Small intestine (tissue), 7 donors: ENCODE results near the gene SLC15A4. TPM values are rescaled to one million over a fixed set of nuclear protein-coding genes. Genes with fewer than 3 reads are reported as not detected.

Source experiments
- DNase-seq, 2 donors: peaks; one replicate each; pipeline versions ENCODE4 v3.0.0 to v3.0.0-alpha.2; 2013
- FAIRE-seq: peaks from 2 replicates; lab custom pipeline; 2012; peaks lifted over from hg19 to GRCh38; lab: Jason Lieb, UNC
- H3K27ac ChIP-seq, 3 donors: one replicate each; pipeline ENCODE4 v1.5.1; 2013; ENCODE audit warnings: low read length in 2 of 3, mild to moderate bottlenecking in 2 of 3, control low read depth in 1 of 3, inconsistent platforms in 1 of 3, low read depth in 1 of 3, moderate library complexity in 1 of 3
- H3K27me3 ChIP-seq, 3 donors: one replicate each; pipeline ENCODE4 v1.6.1; 2013; ENCODE audit warnings: low read length in 3 of 3, inconsistent platforms in 1 of 3; ENCODE audit not compliant: control insufficient read depth in 3 of 3, insufficient read depth in 3 of 3
- H3K36me3 ChIP-seq, 3 donors: one replicate each; pipeline ENCODE4 v1.6.1; 2013; ENCODE audit warnings: low read length in 3 of 3, inconsistent platforms in 1 of 3, low read depth in 1 of 3, mild to moderate bottlenecking in 1 of 3, moderate library complexity in 1 of 3; ENCODE audit not compliant: control insufficient read depth in 3 of 3, insufficient read depth in 2 of 3
- H3K4me1 ChIP-seq, 3 donors: one replicate each; pipeline ENCODE4 v1.6.1; 2013; ENCODE audit warnings: low read length in 2 of 3, inconsistent platforms in 1 of 3, low read depth in 1 of 3, mild to moderate bottlenecking in 1 of 3, moderate library complexity in 1 of 3; ENCODE audit not compliant: control insufficient read depth in 3 of 3, insufficient read depth in 2 of 3
- H3K4me3 ChIP-seq, 3 donors: one replicate each; pipeline ENCODE4 v1.5.1; 2013; ENCODE audit warnings: low read length in 3 of 3, control low read depth in 1 of 3, inconsistent platforms in 1 of 3, low read depth in 1 of 3, mild to moderate bottlenecking in 1 of 3, moderate library complexity in 1 of 3
- H3K9me3 ChIP-seq, 2 donors: one replicate each; pipeline ENCODE4 v1.6.1; 2013; ENCODE audit warnings: low read depth in 1 of 2, low read length in 1 of 2; ENCODE audit not compliant: control insufficient read depth in 2 of 2, insufficient read depth in 1 of 2
- WGBS, 3 donors: extraction: QIAGEN DNeasy Blood & Tissue Kit; methylation state at CpG; one replicate each; pipeline ENCODE4 v1.1.7; 2013; 5-methylcytosine and 5-hydroxymethylcytosine counted together
- polyA plus RNA-seq, 4 donors: library from polyadenylated mRNA; stranded (reverse) in 3 of 4; unstranded in 1 of 4; fragments of 200-250 nt in 3 of 4; fragments of 120-200 nt in 1 of 4; gene quantifications; one replicate each; pipeline versions ENCODE4 v1.2.1 to v1.2.3, GENCODE V29; 2013
- donor health status: healthy with polysubstance abuse.
- donor health status: control.
- donor health status: control.
- donor health status: Bipolar disorder and iron deficiency.
- donor health status: healthy.

The SLC15A4 gene
- polyA plus RNA-seq, 4 donors = 6.5 to 18.0 (median 8.5) TPM

DNA sequence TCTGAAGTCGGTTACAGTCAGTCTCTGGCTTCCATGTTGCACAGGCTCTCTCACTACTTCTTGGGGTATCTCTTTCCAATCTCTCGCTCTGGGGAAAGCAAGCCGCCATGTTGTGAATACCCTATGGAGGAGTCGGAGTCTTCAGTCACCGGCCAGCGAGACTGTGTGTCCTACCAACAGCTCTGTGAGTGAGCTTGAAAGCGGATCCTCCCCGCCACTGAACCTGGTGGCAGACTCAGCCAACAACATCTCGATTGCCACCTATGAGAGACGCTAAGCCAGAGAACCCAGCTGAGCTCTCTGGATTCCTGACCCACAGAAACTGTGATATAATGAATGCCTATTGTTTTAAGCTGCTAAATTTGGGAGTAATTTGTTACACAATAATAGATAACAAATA is 51.5 kb downstream of the SLC15A4 start:
- no peak overlapping the region for H3K4me3 ChIP-seq
- DNase-seq (no peak), FAIRE-seq (no peak)
- no peaks in the 10 kb centered on the region for H3K27me3 ChIP-seq
- H3K27ac ChIP-seq = no peak overlapping the region
- no peaks in the 10 kb centered on the region for H3K36me3 ChIP-seq
- no peaks in the 10 kb centered on the region for H3K4me1 ChIP-seq
- no peaks in the 10 kb centered on the region for H3K9me3 ChIP-seq
- WGBS, 3 donors = 86 to 96% (median 95%) methylated on average over 10 of the region's 10 CpGs

- no peak for FAIRE-seq
- 69 to 73% (median 71%) methylated on average over 4 of the region's 4 CpGs for WGBS, 3 donors
- H3K27me3 ChIP-seq = peaks cover 0 to 2% (median 0%) of the 10 kb centered on the region in 3 donors
Measured at GRCh38 chr12:128771681-128772080, 52.1 kb downstream of the SLC15A4 start.

DNA sequence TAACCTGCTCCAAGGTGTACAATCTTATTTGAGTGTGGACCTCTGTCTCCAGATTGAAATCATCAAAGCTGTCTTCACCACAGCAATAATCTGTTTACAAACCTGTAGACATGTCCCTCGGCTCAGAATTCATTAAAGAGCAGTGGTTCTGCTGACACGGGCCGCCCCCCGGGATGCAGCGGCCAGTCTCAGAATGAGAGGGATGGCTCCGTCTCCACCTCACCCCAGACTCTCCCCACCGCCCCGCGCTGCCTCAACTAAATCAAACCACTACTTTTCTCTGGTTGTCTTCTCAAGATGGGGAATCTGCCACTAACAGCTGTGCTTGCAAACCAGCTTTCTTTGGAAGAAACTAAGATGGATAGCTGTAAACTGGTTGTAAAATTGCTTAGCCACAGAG is 56.2 kb downstream of the SLC15A4 start:
- FAIRE-seq (no peak), DNase-seq (no peak)
- WGBS, 3 donors = 45 to 65% (median 60%) methylated on average over 9 of the region's 9 CpGs
- Histone ChIP-seq H3K4me3 (no peak overlapping the region), H3K27ac (no peak overlapping the region), H3K27me3 (peaks cover 0 to 5% (median 2%) of the 10 kb centered on the region in 3 donors), H3K36me3 (no peaks in the 10 kb centered on the region), H3K9me3 (no peaks in the 10 kb centered on the region), H3K4me1 (no peaks in the 10 kb centered on the region)

More at GRCh38 chr12:128771681-128772080, 52.1 kb downstream of the SLC15A4 start:
- no peaks in the 10 kb centered on the region for H3K4me1 ChIP-seq
- H3K9me3 ChIP-seq = no peaks in the 10 kb centered on the region
- no peak for DNase-seq
- H3K36me3 ChIP-seq = no peaks in the 10 kb centered on the region
- no peak overlapping the region for H3K27ac ChIP-seq
- H3K4me3 ChIP-seq = no peak overlapping the region

DNA sequence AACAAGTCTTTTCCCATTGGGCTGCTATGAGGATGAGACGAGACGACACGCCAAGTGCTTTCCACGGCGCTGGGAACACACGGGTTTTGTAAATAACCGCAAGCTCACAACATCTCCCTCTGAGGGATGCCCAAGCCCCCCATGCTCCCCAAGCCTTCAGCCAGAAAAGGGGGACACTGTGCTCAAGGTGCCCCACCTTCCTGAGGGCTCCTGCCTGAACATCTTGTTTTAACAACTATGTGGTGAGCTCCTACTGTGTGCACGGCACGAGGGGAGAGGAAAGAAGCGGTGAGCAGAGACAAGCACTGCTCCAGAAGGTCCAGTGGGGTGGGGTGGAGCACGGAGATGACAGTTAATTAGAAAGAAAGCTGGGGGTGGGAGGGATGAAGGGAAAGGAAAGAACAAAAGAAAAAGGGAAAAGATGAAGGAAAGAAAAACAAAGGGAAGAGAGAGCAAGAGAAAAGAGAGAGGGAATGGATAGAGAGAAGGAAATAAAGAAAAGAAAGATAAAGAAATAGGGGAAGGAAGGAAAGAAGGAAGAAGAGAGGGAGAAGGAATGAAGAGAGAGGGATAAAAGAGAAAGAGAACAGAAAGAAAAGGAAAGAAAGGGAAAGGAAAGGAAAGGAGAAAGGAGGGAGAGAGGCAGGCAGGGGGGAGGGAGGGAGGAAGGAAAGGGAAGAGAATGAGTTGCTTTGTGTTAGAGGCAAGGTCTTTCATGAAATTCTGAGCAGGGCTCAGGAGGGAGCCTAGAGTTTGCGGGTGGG is 56.8 kb downstream of the SLC15A4 start:
- Histone ChIP-seq H3K27me3 (peaks cover 0 to 5% (median 2%) of the 10 kb centered on the region in 3 donors), H3K27ac (no peak overlapping the region), H3K4me1 (no peaks in the 10 kb centered on the region), H3K4me3 (no peak overlapping the region), H3K9me3 (no peaks in the 10 kb centered on the region), H3K36me3 (no peaks in the 10 kb centered on the region)
- WGBS, 3 donors = 63 to 65% (median 65%) methylated on average over 12 of the region's 12 CpGs
- FAIRE-seq = no peak
- DNase-seq = no peak

DNA sequence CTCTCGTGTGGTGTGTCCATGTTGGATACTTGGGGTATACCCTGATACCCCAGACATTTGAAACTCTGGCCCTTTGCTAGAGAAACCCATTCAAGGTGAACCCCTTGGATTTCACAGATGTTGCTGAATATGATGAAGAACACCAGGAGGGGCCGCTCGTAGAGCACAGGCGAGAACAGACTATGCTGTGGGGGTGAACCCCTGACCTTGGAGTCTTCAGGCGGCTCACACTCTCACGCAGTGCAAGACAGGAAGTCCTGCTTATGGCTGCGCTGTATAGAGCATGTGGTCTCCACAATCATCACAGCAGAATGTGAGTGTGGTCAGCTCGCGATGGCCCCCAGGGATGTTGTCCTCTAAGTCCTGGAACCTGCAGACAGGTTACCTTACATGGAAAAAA is 60.4 kb downstream of the SLC15A4 start:
- FAIRE-seq (no peak), DNase-seq (no peak)
- Histone ChIP-seq H3K4me1 (no peaks in the 10 kb centered on the region), H3K9me3 (no peaks in the 10 kb centered on the region), H3K27ac (no peak overlapping the region), H3K27me3 (peaks cover 0 to 8% (median 2%) of the 10 kb centered on the region in 3 donors), H3K36me3 (no peaks in the 10 kb centered on the region), H3K4me3 (no peak overlapping the region)
- 71 to 87% (median 84%) methylated on average over 9 of the region's 9 CpGs for WGBS, 3 donors

GRCh38 chr12:128761379-128761790 is 62.4 kb downstream of the SLC15A4 start:
- no peak for DNase-seq
- Histone ChIP-seq H3K4me1 (no peaks in the 10 kb centered on the region), H3K27ac (no peak overlapping the region), H3K27me3 (peaks cover 0 to 8% (median 0%) of the 10 kb centered on the region in 3 donors), H3K4me3 (no peak overlapping the region), H3K9me3 (peaks cover 0 to 1% of the 10 kb centered on the region in 2 donors), H3K36me3 (no peaks in the 10 kb centered on the region)
- 45 to 64% (median 59%) methylated on average over 4 of the region's 4 CpGs for WGBS, 3 donors
- FAIRE-seq = no peak

- H3K36me3 ChIP-seq = no peaks in the 10 kb centered on the region
- 71 to 84% (median 76%) methylated on average over 4 of the region's 4 CpGs for WGBS, 3 donors
- H3K4me1 ChIP-seq = no peaks in the 10 kb centered on the region
- H3K9me3 ChIP-seq = peaks cover 0 to 2% of the 10 kb centered on the region in 2 donors
- DNase-seq = peak in 1 of 2 donors; percentile 4
- no peak overlapping the region for H3K27ac ChIP-seq
- no peak for FAIRE-seq
- H3K4me3 ChIP-seq = no peak overlapping the region
- H3K27me3 ChIP-seq = no peaks in the 10 kb centered on the region
Measured at GRCh38 chr12:128755566-128755965, 68.2 kb downstream of the SLC15A4 start.

DNA sequence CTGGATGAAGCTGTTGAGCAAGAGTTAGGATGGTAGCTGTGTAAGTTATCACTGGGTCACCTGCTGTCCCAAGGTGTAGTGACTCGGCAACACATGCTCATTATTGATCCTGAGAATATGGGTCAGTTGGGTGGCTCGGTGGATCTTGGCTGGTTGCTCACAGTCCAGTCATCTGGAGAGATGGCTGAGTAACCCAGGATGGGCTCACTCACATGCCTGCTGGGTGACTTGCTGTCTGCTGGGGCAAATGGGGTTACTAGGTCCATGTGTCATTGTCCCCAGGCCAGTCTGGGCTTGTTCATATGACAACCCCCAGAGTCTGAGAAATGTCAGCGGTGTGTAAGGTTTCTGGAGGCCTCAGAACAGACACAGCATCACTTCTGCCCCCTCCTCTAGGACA is 69.5 kb downstream of the SLC15A4 start:
- peaks cover 0 to 2% of the 10 kb centered on the region in 2 donors for H3K9me3 ChIP-seq
- no peak for FAIRE-seq
- no peaks in the 10 kb centered on the region for H3K36me3 ChIP-seq
- no peak overlapping the region for H3K27ac ChIP-seq
- DNase-seq = no peak
- WGBS, 3 donors = 78 to 89% (median 79%) methylated on average over 3 of the region's 3 CpGs
- H3K4me1 ChIP-seq = no peaks in the 10 kb centered on the region
- H3K4me3 ChIP-seq = no peak overlapping the region
- no peaks in the 10 kb centered on the region for H3K27me3 ChIP-seq
